ENCODE data around the gene DCAF4L1. TPM values are rescaled to one million over a fixed set of nuclear protein-coding genes. Genes with fewer than 3 reads are reported as not detected.

The DCAF4L1 gene
- polyA plus RNA-seq, 3 donors, result 0.32 TPM; not detected in 2

DNA sequence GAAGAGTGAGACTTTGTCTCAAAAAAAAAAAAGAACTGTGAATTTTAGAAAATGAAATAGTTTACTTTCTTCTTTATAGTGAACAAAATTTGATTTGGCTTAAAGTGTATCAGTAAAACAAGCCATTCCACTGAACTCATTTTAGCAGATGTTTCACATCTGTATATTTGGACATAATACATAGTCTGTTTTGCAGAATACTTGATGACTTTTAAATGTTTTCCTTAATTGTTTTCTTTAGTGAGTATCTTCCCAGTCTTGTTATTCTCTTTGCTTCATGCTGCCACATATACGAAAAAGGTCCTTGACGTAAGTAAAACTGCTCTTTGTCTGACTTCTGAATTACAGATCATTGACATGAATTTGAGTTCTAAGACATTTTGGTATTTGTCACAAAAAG is 38.0 kb upstream of the DCAF4L1 start:
- WGBS (ENCODE audit: insufficient coverage), result no CpG with 5 or more reads among the region's 2 CpGs
- no peak overlapping the region for H3K27ac ChIP-seq (ENCODE audit: low read depth in 1 of 2, low read length in 2 of 2)
- peaks cover 56 to 74% of the 10 kb centered on the region in 2 donors for H3K36me3 Mint-ChIP-seq
- H3K4me2 ChIP-seq (replicated peaks; ENCODE audit: extremely low read depth, low read length, poor library complexity, severe bottlenecking), result no peak overlapping the region
- H3K9me3 ChIP-seq (replicated peaks in 1 of 2; ENCODE audit: control insufficient read depth in 1 of 2, insufficient read depth in 1 of 2, low read length in 2 of 2), result no peaks in the 10 kb centered on the region
- peaks cover 77% of the 10 kb centered on the region for H3K79me2 ChIP-seq (ENCODE audit: insufficient read depth, low read length)
- DNase-seq, result no peak
- TF ChIP-seq, protein P1, sequence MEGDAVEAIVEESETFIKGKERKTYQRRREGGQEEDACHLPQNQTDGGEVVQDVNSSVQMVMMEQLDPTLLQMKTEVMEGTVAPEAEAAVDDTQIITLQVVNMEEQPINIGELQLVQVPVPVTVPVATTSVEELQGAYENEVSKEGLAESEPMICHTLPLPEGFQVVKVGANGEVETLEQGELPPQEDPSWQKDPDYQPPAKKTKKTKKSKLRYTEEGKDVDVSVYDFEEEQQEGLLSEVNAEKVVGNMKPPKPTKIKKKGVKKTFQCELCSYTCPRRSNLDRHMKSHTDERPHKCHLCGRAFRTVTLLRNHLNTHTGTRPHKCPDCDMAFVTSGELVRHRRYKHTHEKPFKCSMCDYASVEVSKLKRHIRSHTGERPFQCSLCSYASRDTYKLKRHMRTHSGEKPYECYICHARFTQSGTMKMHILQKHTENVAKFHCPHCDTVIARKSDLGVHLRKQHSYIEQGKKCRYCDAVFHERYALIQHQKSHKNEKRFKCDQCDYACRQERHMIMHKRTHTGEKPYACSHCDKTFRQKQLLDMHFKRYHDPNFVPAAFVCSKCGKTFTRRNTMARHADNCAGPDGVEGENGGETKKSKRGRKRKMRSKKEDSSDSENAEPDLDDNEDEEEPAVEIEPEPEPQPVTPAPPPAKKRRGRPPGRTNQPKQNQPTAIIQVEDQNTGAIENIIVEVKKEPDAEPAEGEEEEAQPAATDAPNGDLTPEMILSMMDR (IDR thresholded peaks at IDR 0.05), result no peak
- H3K4me3 ChIP-seq (replicated peaks in 1 of 3; ENCODE audit: low read depth in 2 of 3, low read length in 3 of 3), result no peak overlapping the region
- H3K36me3 ChIP-seq (replicated peaks in 1 of 2; ENCODE audit: control insufficient read depth in 1 of 2, insufficient read depth in 2 of 2, low read length in 2 of 2), result peaks cover 75 to 93% of the 10 kb centered on the region in 2 donors
- peaks cover 89% of the 10 kb centered on the region for H4K20me1 ChIP-seq (ENCODE audit: insufficient read depth, low read length)
- intact Hi-C loops (cut with micrococcal nuclease), result no loop called here
- H3K27me3 Mint-ChIP-seq (ENCODE audit: low read depth in 3 of 3), result no peaks in the 10 kb centered on the region
- H2AFZ ChIP-seq (ENCODE audit: insufficient read depth, low read depth, low read length, poor library complexity, severe bottlenecking), result no peak overlapping the region
- H3K9me3 Mint-ChIP-seq, result no peaks in the 10 kb centered on the region
- no peak overlapping the region for H3K4me3 Mint-ChIP-seq
- H3K27ac Mint-ChIP-seq, result no peak overlapping the region
- no peaks in the 10 kb centered on the region for H3K27me3 ChIP-seq (ENCODE audit: control insufficient read depth in 2 of 2, insufficient read depth in 2 of 2, low read length in 2 of 2)
- peaks cover 12% of the 10 kb centered on the region for H3K4me1 Mint-ChIP-seq
- H3K4me1 ChIP-seq (ENCODE audit: control insufficient read depth in 1 of 2, insufficient read depth in 2 of 2, low read length in 2 of 2), result peaks cover 12 to 15% of the 10 kb centered on the region in 2 donors
- H3K9ac ChIP-seq (ENCODE audit: insufficient read depth, low read length, poor library complexity, severe bottlenecking), result no peak overlapping the region

DNA sequence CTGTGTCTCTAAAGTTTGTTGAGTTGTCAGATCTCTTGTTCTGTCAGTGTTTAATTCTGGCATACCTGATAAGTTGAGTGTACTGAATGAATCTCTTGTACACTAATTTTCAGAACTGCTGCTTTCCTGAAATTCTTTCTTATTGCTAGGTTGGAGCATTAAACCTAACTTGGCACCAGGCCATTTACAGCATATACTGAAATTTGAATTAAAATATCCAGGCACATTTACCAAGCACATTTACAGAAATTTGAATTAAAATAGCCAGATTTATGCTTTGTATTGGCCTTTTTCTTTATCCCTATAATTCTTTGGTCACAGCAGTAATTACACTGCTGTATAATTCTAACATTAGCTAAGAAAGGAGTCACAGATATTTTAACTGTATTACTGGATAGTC is 37.5 kb upstream of the DCAF4L1 start:
- peaks cover 71% of the 10 kb centered on the region for H3K79me2 ChIP-seq (ENCODE audit: insufficient read depth, low read length)
- intact Hi-C loops (cut with micrococcal nuclease), result no loop called here
- peaks cover 57 to 78% of the 10 kb centered on the region in 2 donors for H3K36me3 Mint-ChIP-seq

More for the DNA sequence above, 37.5 kb upstream of the DCAF4L1 start:
- Histone ChIP-seq H3K4me2 (replicated peaks; ENCODE audit: extremely low read depth, low read length, poor library complexity, severe bottlenecking) (no peak overlapping the region), H3K9me3 (replicated peaks in 1 of 2; ENCODE audit: control insufficient read depth in 1 of 2, insufficient read depth in 1 of 2, low read length in 2 of 2) (no peaks in the 10 kb centered on the region), H3K27ac (ENCODE audit: low read depth in 1 of 2, low read length in 2 of 2) (no peak overlapping the region), H3K4me1 (ENCODE audit: control insufficient read depth in 1 of 2, insufficient read depth in 2 of 2, low read length in 2 of 2) (peaks cover 9% of the 10 kb centered on the region in 2 donors), H2AFZ (ENCODE audit: insufficient read depth, low read depth, low read length, poor library complexity, severe bottlenecking) (no peak overlapping the region), H3K4me3 (replicated peaks in 1 of 3; ENCODE audit: low read depth in 2 of 3, low read length in 3 of 3) (no peak overlapping the region), H3K9ac (ENCODE audit: insufficient read depth, low read length, poor library complexity, severe bottlenecking) (no peak overlapping the region), H3K27me3 (ENCODE audit: control insufficient read depth in 2 of 2, insufficient read depth in 2 of 2, low read length in 2 of 2) (no peaks in the 10 kb centered on the region), H4K20me1 (ENCODE audit: insufficient read depth, low read length) (peaks cover 90% of the 10 kb centered on the region), H3K36me3 (replicated peaks in 1 of 2; ENCODE audit: control insufficient read depth in 1 of 2, insufficient read depth in 2 of 2, low read length in 2 of 2) (peaks cover 79 to 97% of the 10 kb centered on the region in 2 donors)
- no peak overlapping the region for H3K27ac Mint-ChIP-seq
- no peaks in the 10 kb centered on the region for H3K9me3 Mint-ChIP-seq
- no peaks in the 10 kb centered on the region for H3K27me3 Mint-ChIP-seq (ENCODE audit: low read depth in 3 of 3)
- DNase-seq, result no peak
- H3K4me1 Mint-ChIP-seq, result peaks cover 7% of the 10 kb centered on the region
- TF ChIP-seq, protein P1 (IDR thresholded peaks at IDR 0.05), result no peak
- no peak overlapping the region for H3K4me3 Mint-ChIP-seq
